ENCODE measurements around the gene TOR1B. TPM values are rescaled to one million over a fixed set of nuclear protein-coding genes. Genes with fewer than 3 reads are reported as not detected.

The TOR1B gene
- total and polyA plus RNA-seq, 9 donors: 12.3 to 21.5 (median 15.0) TPM

DNA sequence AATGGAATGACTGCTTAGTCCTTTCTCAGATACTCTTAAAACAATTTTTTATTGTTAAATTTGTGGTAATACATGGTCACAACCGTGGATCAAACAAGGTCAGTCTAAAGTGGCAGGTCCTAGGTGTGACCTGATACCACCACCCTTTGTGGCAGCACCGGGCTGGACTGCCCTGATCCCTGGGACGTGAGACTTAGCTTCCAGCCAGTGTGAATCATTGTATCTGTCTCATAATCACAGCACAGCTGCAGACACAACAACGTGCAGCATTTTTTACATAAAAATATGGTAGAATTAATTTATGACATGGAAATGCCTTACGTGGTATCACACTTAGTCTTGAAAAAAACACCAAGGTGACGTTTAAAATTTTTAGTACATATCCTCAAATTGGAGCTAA lies 7.8 kb downstream of the TOR1B start:
- H3K9me3 ChIP-seq (replicated peaks; ENCODE audit: control insufficient read depth, low read depth, low read length): no peaks in the 10 kb centered on the region
- WGBS (ENCODE audit: insufficient coverage): no CpG with 5 or more reads among the region's 6 CpGs
- H3K27me3 ChIP-seq (ENCODE audit: control insufficient read depth, insufficient read depth, low read length): no peaks in the 10 kb centered on the region
- H3K4me3 ChIP-seq (ENCODE audit: low read length): no peak overlapping the region
- peaks cover 64% of the 10 kb centered on the region for H3K36me3 ChIP-seq (ENCODE audit: control insufficient read depth, insufficient read depth, low read length)
- no peak for DNase-seq
- H3K4me1 ChIP-seq (ENCODE audit: control insufficient read depth, insufficient read depth, low read length): no peaks in the 10 kb centered on the region
- no peak overlapping the region for H3K27ac ChIP-seq (ENCODE audit: low read length)

DNA sequence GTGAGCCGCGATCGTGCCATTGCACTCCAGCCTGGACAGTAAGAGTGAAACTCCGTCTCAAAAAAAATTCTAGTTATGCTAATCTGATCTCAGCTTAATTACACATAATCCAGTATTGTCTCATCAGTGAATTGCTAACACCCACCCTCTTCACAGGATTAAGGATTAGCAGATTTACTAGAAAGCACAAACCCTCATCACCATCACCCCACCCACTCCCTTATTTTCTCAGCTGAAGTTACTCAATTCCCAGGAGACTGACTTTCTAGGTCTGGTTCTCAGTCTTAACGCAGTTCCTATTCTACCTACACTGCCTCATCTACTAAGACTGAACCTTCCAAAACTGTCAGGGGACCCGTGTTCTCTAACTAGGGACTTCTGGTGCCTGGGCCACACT lies 9.0 kb downstream of the TOR1B start:
- no peak overlapping the region for H3K4me3 ChIP-seq (ENCODE audit: low read length)
- H3K36me3 ChIP-seq (ENCODE audit: control insufficient read depth, insufficient read depth, low read length): peaks cover 71% of the 10 kb centered on the region
- H3K27ac ChIP-seq (ENCODE audit: low read length): no peak overlapping the region
- DNase-seq: no peak
- no peaks in the 10 kb centered on the region for H3K27me3 ChIP-seq (ENCODE audit: control insufficient read depth, insufficient read depth, low read length)
- 90% methylated on average over 6 of the region's 6 CpGs for WGBS (ENCODE audit: insufficient coverage)
- no peaks in the 10 kb centered on the region for H3K9me3 ChIP-seq (replicated peaks; ENCODE audit: control insufficient read depth, low read depth, low read length)
- H3K4me1 ChIP-seq (ENCODE audit: control insufficient read depth, insufficient read depth, low read length): no peaks in the 10 kb centered on the region

DNA sequence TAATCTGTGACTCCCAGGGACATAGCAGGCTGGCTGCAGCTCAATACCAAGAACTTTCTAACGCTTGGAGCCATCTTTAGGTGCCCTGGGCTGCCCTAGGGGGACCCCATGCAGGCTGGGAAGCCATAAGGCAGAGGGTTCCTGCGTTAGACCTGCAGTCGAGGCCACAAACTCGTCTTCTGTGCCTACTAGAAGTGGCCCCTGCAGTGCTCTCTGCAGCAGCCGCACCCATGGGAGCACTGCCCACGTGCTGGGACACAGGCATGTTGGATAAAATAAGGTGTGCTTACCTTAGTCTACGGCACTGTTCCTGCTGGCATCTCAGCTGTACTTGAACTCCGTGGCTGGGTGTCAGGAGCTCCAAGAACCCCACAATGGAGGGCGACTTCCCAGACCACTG lies 9.4 kb downstream of the TOR1B start:
- H3K27ac ChIP-seq (ENCODE audit: low read length): no peak overlapping the region
- no peaks in the 10 kb centered on the region for H3K27me3 ChIP-seq (ENCODE audit: control insufficient read depth, insufficient read depth, low read length)
- H3K9me3 ChIP-seq (replicated peaks; ENCODE audit: control insufficient read depth, low read depth, low read length): no peaks in the 10 kb centered on the region
- peaks cover 70% of the 10 kb centered on the region for H3K36me3 ChIP-seq (ENCODE audit: control insufficient read depth, insufficient read depth, low read length)
- H3K4me3 ChIP-seq (ENCODE audit: low read length): no peak overlapping the region
- DNase-seq: no peak
- WGBS (ENCODE audit: insufficient coverage): 89% methylated on average over 9 of the region's 9 CpGs
- H3K4me1 ChIP-seq (ENCODE audit: control insufficient read depth, insufficient read depth, low read length): no peaks in the 10 kb centered on the region

DNA sequence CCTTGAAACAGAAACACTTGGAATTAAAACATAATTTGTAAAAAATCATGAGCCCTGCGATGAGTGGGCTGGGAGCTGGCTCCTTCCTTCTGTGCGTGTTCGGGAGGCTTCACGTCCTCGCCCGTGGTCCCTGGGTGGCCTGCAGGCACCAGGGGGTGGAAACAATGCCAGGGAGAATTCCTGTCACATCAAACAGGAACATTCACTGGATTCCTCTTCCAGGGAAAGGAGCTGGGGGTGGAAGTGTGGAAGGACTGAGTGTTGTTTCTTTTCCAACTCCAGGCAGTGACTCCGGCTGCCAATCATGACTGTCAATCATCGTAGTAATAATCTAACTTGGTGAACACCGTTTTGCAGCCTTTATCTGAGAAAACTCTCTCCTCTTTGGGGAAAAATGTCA lies 10.7 kb downstream of the TOR1B start:
- no peak for DNase-seq
- 87% methylated on average over 3 of the region's 9 CpGs for WGBS (ENCODE audit: insufficient coverage)
- Histone ChIP-seq H3K4me1 (ENCODE audit: control insufficient read depth, insufficient read depth, low read length) (no peaks in the 10 kb centered on the region), H3K9me3 (replicated peaks; ENCODE audit: control insufficient read depth, low read depth, low read length) (no peaks in the 10 kb centered on the region), H3K4me3 (ENCODE audit: low read length) (no peak overlapping the region), H3K27ac (ENCODE audit: low read length) (no peak overlapping the region), H3K27me3 (ENCODE audit: control insufficient read depth, insufficient read depth, low read length) (no peaks in the 10 kb centered on the region), H3K36me3 (ENCODE audit: control insufficient read depth, insufficient read depth, low read length) (peaks cover 72% of the 10 kb centered on the region)

DNA sequence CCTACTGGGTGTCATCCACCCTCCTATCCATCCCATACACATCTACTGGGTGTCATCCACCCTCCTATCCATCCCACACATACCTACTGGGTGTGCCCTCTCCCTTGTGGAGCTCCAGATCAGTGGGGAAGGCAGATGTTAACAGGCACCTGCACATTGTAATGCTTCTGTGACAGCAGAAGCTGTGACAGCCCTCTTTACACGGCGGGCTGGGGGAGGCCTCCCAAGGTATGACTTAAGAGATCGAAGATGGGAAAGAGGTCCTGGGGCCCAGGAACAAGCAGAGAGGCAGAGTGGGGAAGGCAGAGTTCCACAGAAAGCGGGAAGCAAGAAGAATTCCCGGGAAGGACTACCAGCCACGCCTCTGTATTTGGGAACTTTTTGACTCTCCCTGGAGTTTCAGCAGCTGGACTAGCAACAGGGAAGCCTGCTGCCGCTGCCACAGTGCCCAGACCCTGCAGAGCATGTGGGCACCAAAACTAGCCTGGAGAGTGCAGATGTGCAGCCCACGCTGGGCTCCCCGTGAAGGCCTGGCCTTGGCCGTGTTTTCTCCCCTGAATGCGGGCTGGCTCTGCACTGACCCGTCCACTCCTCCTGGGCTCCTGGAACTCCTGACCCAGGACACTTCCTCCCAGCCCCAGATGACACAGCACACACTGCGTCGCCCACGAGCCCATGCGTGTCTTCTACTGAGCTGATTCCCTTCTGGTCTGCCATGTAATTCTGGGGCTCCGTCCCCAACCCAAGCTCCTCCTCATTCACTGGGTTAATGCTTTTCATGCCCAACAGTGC lies 11.6 kb downstream of the TOR1B start:
- Histone ChIP-seq H3K4me3 (ENCODE audit: low read length) (no peak overlapping the region), H3K27ac (ENCODE audit: low read length) (no peak overlapping the region), H3K9me3 (replicated peaks; ENCODE audit: control insufficient read depth, low read depth, low read length) (no peaks in the 10 kb centered on the region), H3K4me1 (ENCODE audit: control insufficient read depth, insufficient read depth, low read length) (no peaks in the 10 kb centered on the region), H3K27me3 (ENCODE audit: control insufficient read depth, insufficient read depth, low read length) (no peaks in the 10 kb centered on the region), H3K36me3 (ENCODE audit: control insufficient read depth, insufficient read depth, low read length) (peaks cover 69% of the 10 kb centered on the region)
- 84% methylated on average over 16 of the region's 17 CpGs for WGBS (ENCODE audit: insufficient coverage)
- no peak for DNase-seq

DNA sequence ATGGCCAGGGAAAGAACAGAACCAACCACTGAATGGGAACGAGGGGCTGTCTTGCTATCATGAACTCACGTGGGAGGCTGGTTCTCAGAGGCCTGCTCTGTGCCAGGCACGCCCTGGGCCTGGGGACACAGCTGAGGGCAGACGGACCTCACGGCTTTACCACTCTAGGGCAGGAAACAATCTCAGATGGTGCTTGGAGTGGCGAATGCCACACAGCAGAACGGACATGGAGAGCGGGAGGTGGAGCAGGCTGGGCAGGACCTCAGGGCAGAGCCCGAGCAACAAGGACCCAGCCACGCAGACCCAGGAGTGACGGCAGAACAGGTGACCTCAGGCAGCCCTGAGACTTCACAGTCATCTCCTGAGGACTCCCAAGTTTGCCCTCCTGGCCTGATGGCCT lies 12.3 kb downstream of the TOR1B start:
- Histone ChIP-seq H3K27ac (ENCODE audit: low read length) (no peak overlapping the region), H3K27me3 (ENCODE audit: control insufficient read depth, insufficient read depth, low read length) (no peaks in the 10 kb centered on the region), H3K9me3 (replicated peaks; ENCODE audit: control insufficient read depth, low read depth, low read length) (no peaks in the 10 kb centered on the region), H3K4me1 (ENCODE audit: control insufficient read depth, insufficient read depth, low read length) (no peaks in the 10 kb centered on the region), H3K36me3 (ENCODE audit: control insufficient read depth, insufficient read depth, low read length) (peaks cover 67% of the 10 kb centered on the region), H3K4me3 (ENCODE audit: low read length) (no peak overlapping the region)
- no peak for DNase-seq
- WGBS (ENCODE audit: insufficient coverage): 92% methylated on average over 11 of the region's 11 CpGs

DNA sequence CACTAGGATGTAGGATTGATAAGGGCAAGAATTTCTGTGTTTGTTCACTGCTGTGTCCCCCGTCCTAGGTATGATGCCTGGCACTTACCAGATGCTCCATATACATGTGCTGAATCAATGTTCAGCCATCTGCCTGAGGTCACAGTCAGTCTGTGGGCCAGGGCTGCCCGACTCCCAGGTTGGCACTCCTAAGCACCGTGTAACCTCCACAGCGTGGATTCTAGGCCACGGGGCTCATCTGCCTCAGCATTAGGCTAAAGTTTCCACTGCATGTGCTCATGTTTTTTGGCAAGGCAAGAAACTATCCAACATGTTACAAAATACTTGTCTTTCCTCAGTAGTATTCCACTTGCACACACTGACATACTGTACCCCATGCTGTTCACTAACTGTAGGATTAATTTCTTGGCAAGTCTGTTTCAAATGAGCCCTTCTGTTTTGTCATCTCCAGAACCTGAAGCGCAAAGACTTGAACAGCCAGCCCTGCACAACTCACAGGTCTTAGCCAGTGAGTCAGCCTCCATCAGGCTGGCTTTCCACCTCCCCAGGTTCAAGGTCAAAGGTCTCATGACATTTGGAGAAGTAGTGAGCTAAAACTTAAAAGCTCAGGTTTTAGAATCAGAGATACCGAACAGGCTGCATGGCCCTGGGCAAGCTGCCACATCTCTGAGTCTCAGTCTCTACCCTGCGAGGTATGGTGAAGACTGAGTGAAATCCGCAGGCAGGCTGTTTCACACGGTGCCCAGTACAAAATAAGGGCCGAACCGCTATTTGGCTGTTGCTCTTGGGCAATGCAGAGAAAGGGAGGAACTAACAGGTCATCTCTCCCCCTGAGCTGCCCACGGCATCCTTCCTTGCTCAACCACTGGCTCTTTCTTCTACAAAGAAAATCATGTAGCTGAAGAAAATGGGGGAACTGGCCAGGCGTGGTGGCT lies 13.8 kb downstream of the TOR1B start:
- H3K4me3 ChIP-seq (ENCODE audit: low read length): no peak overlapping the region
- DNase-seq: no peak
- H3K9me3 ChIP-seq (replicated peaks; ENCODE audit: control insufficient read depth, low read depth, low read length): no peaks in the 10 kb centered on the region
- WGBS (ENCODE audit: insufficient coverage): 98% methylated on average over 11 of the region's 14 CpGs
- no peak overlapping the region for H3K27ac ChIP-seq (ENCODE audit: low read length)
- no peaks in the 10 kb centered on the region for H3K27me3 ChIP-seq (ENCODE audit: control insufficient read depth, insufficient read depth, low read length)
- peaks cover 76% of the 10 kb centered on the region for H3K36me3 ChIP-seq (ENCODE audit: control insufficient read depth, insufficient read depth, low read length)
- H3K4me1 ChIP-seq (ENCODE audit: control insufficient read depth, insufficient read depth, low read length): no peaks in the 10 kb centered on the region

DNA sequence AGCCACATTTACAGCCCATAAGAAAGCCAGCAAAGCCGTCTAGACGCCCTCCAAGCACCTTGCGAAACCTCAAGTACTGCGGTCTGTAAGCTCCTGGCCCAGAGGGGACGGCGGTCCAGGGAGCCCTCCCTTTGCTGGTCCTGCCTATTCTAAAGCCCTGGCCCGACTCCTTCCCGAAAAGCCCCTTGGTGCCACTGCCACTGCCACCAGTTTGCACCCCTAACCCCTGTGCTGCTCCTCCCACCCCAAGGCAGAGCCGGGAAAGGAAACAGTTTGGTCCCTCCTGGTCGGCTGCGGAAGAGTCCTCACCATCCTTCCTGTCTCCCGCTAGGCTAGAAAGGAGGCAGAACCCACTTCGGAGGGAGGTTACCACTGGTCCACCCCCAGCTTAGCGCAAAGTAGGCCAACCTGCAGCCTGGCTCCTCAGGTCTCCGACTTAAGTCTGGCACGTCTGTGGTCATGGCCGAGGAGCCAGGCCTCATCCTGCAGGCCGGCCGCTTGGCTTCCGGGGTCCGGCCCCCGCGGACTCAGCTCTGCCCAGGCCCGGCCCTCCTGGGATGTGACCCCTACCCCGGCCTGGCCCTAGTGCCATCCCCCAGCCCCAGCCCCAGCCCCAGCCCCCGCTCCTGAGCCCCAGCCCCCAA lies 20.0 kb downstream of the TOR1B start:
- H3K4me1 ChIP-seq (ENCODE audit: control insufficient read depth, insufficient read depth, low read length): peaks cover 7% of the 10 kb centered on the region
- no peak for DNase-seq
- H3K36me3 ChIP-seq (ENCODE audit: control insufficient read depth, insufficient read depth, low read length): peaks cover 47% of the 10 kb centered on the region
- 25% methylated on average over 17 of the region's 26 CpGs for WGBS (ENCODE audit: insufficient coverage)
- H3K27ac ChIP-seq (ENCODE audit: low read length): no peak overlapping the region
- H3K4me3 ChIP-seq (ENCODE audit: low read length): peak overlapping the region; percentile 47
- no peaks in the 10 kb centered on the region for H3K9me3 ChIP-seq (replicated peaks; ENCODE audit: control insufficient read depth, low read depth, low read length)
- H3K27me3 ChIP-seq (ENCODE audit: control insufficient read depth, insufficient read depth, low read length): no peaks in the 10 kb centered on the region

DNA sequence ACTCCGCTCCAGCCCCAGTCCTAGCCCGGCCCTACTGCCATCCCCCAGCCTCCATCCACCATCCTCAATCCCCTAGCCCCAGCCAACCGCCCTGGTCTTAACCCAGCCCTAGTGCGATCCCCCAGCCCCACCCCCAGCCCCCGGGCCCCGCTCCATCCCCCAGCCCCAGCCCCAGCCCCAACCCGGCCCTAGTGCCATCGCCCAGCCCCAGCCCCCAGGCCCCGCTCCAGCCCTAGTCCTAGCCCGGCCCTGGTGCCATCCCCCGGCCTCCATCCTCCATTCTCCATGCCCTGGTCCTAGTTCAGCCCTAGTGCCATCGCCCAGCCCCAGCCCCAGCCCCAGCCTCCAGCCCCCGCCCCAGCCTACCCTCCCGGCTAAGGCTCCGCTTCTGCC lies 20.6 kb downstream of the TOR1B start:
- Histone ChIP-seq H3K4me1 (ENCODE audit: control insufficient read depth, insufficient read depth, low read length) (peaks cover 7% of the 10 kb centered on the region), H3K27ac (ENCODE audit: low read length) (no peak overlapping the region), H3K9me3 (replicated peaks; ENCODE audit: control insufficient read depth, low read depth, low read length) (no peaks in the 10 kb centered on the region), H3K4me3 (ENCODE audit: low read length) (peak overlapping the region; percentile 70), H3K36me3 (ENCODE audit: control insufficient read depth, insufficient read depth, low read length) (peaks cover 46% of the 10 kb centered on the region), H3K27me3 (ENCODE audit: control insufficient read depth, insufficient read depth, low read length) (no peaks in the 10 kb centered on the region)
- no peak for DNase-seq
- 0% methylated on average over 6 of the region's 15 CpGs for WGBS (ENCODE audit: insufficient coverage)
